Nephron (organoid): ENCODE measurements around the gene WSB2.
A peak's percentile ranks its signal among the peaks of the same experiment; 100 is the strongest.

Experiments used
- H3K27ac Mint-ChIP-seq, 3 experiments: 2 replicates each; pipeline ENCODE4 v1.8.0; 2020; ENCODE audit warnings: mixed read lengths in 3 of 3, mild to moderate bottlenecking in 2 of 3, moderate library complexity in 1 of 3
- H3K27me3 Mint-ChIP-seq: 2 replicates; pipeline ENCODE4 v1.8.0; 2021; ENCODE audit warnings: low read depth, mild to moderate bottlenecking, moderate library complexity, mixed read lengths
- H3K36me3 Mint-ChIP-seq: 2 replicates; pipeline ENCODE4 v1.8.0; 2020; ENCODE audit warnings: low read depth, mixed read lengths
- H3K4me1 Mint-ChIP-seq: 2 replicates; pipeline ENCODE4 v1.8.0; 2020; ENCODE audit warnings: mixed read lengths
- H3K4me3 Mint-ChIP-seq, 3 experiments: 2 replicates each; pipeline ENCODE4 v1.8.0; 2020; ENCODE audit warnings: mild to moderate bottlenecking in 3 of 3, mixed read lengths in 3 of 3, moderate library complexity in 2 of 3
- H3K9me3 Mint-ChIP-seq: 2 replicates; pipeline ENCODE4 v1.8.0; 2020; ENCODE audit warnings: mixed read lengths
- CTCF ChIP-seq, 3 experiments: fragments of 200-600 bp; sonication (generic); IDR thresholded peaks; one replicate each; pipeline ENCODE4 v1.5.0; 2021; ENCODE audit warnings: antibody characterized with exemption in 3 of 3; ENCODE audit not compliant: unreplicated experiment in 3 of 3

WSB2 gene

GRCh38 chr12:118068445-118068844 lies 7.5 kb upstream of the WSB2 start:
- TF ChIP-seq CTCF (IDR thresholded peaks at IDR 0.05; ENCODE audit: unreplicated experiment in 3 of 3) = no peak
- H3K4me1 Mint-ChIP-seq = peaks cover 5% of the 10 kb centered on the region
- H3K4me3 Mint-ChIP-seq = no peak overlapping the region
- no peaks in the 10 kb centered on the region for H3K9me3 Mint-ChIP-seq
- no peak overlapping the region for H3K27ac Mint-ChIP-seq
- peaks cover 14% of the 10 kb centered on the region for H3K36me3 Mint-ChIP-seq
- H3K27me3 Mint-ChIP-seq = peaks cover 7% of the 10 kb centered on the region

GRCh38 chr12:118065380-118065779 lies 4.4 kb upstream of the WSB2 start:
- H3K4me1 Mint-ChIP-seq = peaks cover 13% of the 10 kb centered on the region
- TF ChIP-seq CTCF (IDR thresholded peaks at IDR 0.05; ENCODE audit: unreplicated experiment in 3 of 3) = no peak
- H3K27ac Mint-ChIP-seq = no peak overlapping the region
- H3K4me3 Mint-ChIP-seq = no peak overlapping the region
- peaks cover 9% of the 10 kb centered on the region for H3K36me3 Mint-ChIP-seq
- H3K9me3 Mint-ChIP-seq = no peaks in the 10 kb centered on the region
- H3K27me3 Mint-ChIP-seq = peaks cover 7% of the 10 kb centered on the region

- H3K27ac Mint-ChIP-seq = peak overlapping the region; percentile 15 to 71 (median 45)
- peak overlapping the region; percentile 82 to 91 (median 83) for H3K4me3 Mint-ChIP-seq
- peaks cover 7% of the 10 kb centered on the region for H3K27me3 Mint-ChIP-seq
- peaks cover 9% of the 10 kb centered on the region for H3K36me3 Mint-ChIP-seq
- TF ChIP-seq CTCF (IDR thresholded peaks at IDR 0.05; ENCODE audit: unreplicated experiment in 3 of 3) = peak; percentile 22 to 28 (median 27)
- peaks cover 21% of the 10 kb centered on the region for H3K4me1 Mint-ChIP-seq
- H3K9me3 Mint-ChIP-seq = no peaks in the 10 kb centered on the region
Measured at GRCh38 chr12:118064608-118065007, 3.6 kb upstream of the WSB2 start.

DNA sequence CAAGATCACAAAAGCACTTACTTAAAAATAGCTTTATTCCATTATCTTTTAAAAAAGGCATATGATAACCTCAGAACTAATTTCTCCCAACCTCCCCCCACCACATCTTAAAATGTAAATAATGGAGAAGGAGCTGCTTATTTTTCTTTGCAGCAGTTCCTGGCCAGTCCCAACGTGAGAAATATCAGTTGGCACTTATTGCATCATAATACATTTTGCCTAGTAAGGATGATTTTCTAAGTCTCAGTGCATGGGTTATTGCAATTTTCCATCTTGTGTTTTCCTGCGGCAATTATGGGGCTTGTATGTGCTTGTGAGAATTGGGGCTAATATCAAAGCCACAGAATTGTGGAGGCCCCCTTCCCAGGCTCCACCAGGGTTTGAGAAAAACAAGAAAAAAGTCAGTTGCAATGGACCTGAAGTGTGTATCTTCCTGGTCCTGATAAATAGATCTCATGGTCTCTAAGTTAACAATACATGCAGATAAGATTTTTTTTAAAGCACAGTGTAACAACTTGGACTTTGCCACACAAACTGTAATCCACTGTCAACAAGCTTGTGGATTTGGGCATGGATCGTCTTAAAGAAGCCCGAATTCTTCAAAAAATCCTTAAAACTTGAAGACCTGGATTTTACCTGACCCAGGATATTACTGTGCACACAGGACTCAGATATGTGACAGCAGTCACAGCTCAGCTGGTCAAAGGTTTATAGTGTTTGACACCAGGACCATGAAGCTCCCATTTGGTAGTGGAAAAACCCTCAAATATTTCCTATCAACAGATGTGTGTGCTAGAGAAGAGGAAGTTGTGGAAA lies 2.8 kb upstream of the WSB2 start:
- peaks cover 7% of the 10 kb centered on the region for H3K36me3 Mint-ChIP-seq
- no peaks in the 10 kb centered on the region for H3K9me3 Mint-ChIP-seq
- no peak for TF ChIP-seq CTCF (IDR thresholded peaks at IDR 0.05; ENCODE audit: unreplicated experiment in 3 of 3)
- peak overlapping the region; percentile 17 to 91 (median 88) for H3K27ac Mint-ChIP-seq
- peak overlapping the region; percentile 82 to 91 (median 83) for H3K4me3 Mint-ChIP-seq
- peaks cover 4% of the 10 kb centered on the region for H3K27me3 Mint-ChIP-seq
- H3K4me1 Mint-ChIP-seq = peaks cover 29% of the 10 kb centered on the region

DNA sequence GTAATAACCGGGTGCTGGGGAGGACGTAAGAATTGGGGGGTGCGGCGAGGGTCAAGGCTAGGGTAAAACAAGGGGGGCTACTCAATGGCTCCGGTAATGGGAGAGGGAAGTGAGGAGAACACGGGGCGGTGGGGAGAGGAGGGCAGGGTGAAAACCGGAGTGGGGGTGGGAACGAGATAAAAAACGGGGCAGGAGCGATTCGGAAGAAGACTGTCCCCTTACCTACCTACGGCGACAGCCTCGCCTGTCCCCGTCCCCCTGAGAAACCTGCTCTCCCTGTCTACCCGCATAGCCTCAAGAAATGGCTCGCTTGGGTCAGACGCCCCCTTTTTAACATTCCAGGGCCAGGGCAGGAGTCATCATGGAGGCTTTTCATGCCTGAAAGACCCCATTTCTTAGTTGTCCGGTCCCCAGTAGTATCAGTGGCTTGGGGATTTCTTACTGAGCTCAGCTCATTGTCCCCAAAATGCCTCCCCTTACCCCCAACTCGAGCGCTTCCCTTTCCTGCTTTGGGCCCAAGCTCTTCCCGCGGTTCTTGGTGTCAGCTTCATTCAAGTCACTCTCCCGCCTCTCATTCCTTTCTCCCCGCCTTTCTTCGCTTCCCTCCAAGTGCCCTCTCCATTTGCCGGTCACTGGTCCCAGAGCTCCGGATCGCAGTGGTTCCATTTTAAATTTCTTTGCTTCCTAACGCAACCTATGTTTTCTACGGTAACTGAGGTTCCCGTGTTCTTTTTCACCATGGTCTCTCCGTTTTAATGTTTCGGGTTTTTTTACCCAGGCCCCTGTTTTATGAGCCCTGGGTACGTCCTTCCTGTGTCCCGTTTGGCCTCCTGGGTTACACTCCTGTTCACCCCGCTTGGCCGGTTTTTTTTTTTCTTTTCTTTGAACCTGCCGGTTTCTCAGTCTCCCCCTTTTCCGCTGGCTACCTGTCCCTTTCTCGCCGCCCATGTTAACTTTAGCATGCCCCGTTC lies 1.2 kb upstream of the WSB2 start:
- H3K27ac Mint-ChIP-seq = peak overlapping the region; percentile 89 to 98 (median 91)
- no peaks in the 10 kb centered on the region for H3K36me3 Mint-ChIP-seq
- H3K4me1 Mint-ChIP-seq = peaks cover 30% of the 10 kb centered on the region
- no peak for TF ChIP-seq CTCF (IDR thresholded peaks at IDR 0.05; ENCODE audit: unreplicated experiment in 3 of 3)
- peak overlapping the region; percentile 90 to 95 (median 91) for H3K4me3 Mint-ChIP-seq
- H3K9me3 Mint-ChIP-seq = no peaks in the 10 kb centered on the region
- peaks cover 4% of the 10 kb centered on the region for H3K27me3 Mint-ChIP-seq
